GM13976 (cell line): ENCODE data around the gene EDC3.
A peak's percentile ranks its signal among the peaks of the same experiment; 100 is the strongest.

Source experiments
- DNase-seq: peaks from one replicate; pipeline ENCODE4 v3.0.0; 2012; ENCODE audit warnings: low spot score
- in situ Hi-C: fragments of 300-500 bp; cut with MboI; formaldehyde crosslinking; loops from one replicate; pipeline ENCODE4 v1.12.0; 2022; ENCODE audit warnings: low sequenced_read_pairs, mixed read lengths, inconsistent platforms; ENCODE audit not compliant: unreplicated experiment
- TF ChIP-seq, protein P1 (sequence below): IDR thresholded peaks from 2 replicates; pipeline ENCODE4 v1.5.1; 2012; ENCODE audit warnings: borderline replicate concordance, mild to moderate bottlenecking; ENCODE audit not compliant: insufficient read depth; ENCODE audit errors: extremely low read depth, missing control alignments, control extremely low read depth

EDC3 gene

DNA sequence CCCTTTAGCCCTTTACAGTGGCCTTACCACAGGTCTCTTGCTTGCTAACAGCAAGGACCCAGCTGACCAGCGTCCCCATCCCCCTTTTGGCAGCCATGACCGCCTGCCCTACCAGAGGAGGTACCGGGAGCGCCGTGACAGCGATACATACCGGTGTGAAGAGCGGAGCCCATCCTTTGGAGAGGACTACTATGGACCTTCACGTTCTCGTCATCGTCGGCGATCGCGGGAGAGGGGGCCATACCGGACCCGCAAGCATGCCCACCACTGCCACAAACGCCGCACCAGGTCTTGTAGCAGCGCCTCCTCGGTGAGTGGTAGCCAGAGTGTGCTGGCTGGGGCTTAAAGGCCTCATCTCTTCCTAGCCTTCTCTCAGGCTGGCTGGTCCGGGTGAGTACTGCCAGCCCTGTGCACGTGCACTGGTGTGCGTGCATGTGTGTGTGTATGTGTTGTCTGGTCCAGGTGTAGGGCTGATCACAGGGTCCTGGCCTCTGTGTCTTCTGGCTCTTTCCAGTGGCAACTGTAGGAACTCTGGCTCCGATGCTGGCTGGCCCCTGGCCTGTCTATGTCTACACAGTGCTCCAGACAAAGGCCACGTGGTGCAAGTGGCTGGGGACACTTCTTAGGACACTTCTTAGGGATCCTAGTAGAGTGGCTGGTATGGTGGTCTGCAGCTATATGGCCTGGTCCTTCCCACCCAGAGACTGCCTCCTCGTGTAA lies 75.7 kb downstream of the EDC3 start:
- DNase-seq = no peak
- TF ChIP-seq, protein P1, sequence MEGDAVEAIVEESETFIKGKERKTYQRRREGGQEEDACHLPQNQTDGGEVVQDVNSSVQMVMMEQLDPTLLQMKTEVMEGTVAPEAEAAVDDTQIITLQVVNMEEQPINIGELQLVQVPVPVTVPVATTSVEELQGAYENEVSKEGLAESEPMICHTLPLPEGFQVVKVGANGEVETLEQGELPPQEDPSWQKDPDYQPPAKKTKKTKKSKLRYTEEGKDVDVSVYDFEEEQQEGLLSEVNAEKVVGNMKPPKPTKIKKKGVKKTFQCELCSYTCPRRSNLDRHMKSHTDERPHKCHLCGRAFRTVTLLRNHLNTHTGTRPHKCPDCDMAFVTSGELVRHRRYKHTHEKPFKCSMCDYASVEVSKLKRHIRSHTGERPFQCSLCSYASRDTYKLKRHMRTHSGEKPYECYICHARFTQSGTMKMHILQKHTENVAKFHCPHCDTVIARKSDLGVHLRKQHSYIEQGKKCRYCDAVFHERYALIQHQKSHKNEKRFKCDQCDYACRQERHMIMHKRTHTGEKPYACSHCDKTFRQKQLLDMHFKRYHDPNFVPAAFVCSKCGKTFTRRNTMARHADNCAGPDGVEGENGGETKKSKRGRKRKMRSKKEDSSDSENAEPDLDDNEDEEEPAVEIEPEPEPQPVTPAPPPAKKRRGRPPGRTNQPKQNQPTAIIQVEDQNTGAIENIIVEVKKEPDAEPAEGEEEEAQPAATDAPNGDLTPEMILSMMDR = no peak
- in situ Hi-C loops = loop anchor here (5.0 kb wide), 1 partner anchor 243 kb away; no protein-coding TSS in a partner anchor

DNA sequence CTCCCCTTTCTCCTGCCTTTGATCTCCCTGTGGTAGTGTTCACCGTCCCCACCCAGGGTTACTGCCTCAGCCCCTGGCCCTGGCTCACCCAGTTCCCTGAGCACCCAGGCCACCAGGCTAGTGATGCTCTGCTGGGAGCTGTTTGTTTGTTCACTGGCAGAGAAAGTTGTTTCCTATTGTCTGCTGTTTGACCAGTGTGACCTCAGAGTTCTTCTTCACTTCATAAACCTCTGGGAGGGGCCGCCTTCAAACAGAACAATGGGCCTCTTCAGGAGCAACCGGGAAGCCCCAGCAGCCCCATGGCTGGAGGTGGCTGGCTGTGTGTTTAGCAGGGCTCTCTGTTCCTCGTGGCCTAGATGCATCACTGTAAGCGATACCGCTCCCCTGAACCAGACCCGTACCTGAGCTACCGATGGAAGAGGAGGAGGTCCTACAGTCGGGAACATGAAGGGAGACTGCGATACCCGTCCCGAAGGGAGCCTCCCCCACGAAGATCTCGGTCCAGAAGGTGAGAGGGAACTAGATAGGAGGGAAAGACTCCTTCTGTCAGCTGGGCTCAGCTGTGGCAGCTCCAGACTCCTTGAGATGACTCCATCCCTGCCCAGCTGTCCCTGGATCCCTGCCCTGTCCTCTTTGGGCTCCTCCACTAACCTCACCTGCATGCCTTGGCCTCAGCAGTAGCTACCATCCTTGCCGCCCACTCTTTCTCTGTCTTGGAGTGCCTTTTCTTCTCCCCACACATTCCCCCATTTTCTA lies 76.8 kb downstream of the EDC3 start:
- no peak for DNase-seq
- TF ChIP-seq, protein P1 = no peak
- in situ Hi-C loops = no loop called here

DNA sequence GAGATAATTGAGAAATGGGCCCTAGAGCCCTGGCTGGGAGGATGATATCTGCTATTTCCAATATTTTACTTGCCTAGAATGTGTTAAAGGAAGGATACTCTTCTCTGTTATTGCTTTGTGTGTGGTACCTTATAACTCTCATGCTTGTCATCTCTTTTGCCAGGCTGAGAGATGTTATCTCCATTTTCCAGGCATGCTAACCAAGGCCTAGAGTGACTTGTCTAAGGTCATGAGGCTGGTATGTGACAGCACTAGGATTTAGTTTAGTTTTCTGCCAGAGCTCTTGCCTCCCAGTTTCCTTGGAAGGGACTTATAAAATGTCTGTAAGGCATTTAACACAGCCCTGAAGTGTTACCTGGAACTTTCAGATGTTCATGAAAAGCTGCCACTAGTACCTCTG lies 78.8 kb downstream of the EDC3 start:
- TF ChIP-seq, protein P1 = no peak
- in situ Hi-C loops = no loop called here
- no peak for DNase-seq

DNA sequence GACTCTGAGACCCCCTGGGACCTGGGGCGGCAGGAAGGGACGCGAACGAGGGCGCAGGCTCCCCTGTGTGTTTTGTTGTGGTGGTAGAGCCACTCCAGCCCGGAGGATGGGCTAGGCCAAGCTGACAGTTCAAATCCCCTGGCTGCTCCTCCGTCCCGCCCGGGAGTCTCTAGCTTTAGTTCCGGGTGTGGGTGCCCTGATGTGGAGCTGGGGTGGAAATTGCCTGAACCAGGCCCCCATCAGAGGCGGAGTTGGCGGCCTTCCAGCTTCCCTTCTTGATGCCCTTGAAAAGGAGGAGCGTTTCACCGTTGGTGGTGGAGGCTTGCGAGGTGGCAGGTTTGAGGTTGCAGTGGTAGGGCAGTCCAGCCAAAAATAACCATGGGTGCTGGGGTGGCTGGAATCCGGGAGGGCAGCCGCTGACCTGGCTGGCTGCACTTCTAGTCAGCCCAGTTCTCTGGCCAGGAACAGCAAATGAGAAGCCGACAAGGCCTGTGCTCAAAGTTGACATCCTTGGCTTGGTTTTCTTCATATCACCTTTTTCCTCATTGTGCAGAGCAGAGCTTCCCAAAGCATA lies 79.4 kb downstream of the EDC3 start:
- TF ChIP-seq, protein P1 = no peak
- in situ Hi-C loops = no loop called here
- peak; percentile 60 for DNase-seq

DNA sequence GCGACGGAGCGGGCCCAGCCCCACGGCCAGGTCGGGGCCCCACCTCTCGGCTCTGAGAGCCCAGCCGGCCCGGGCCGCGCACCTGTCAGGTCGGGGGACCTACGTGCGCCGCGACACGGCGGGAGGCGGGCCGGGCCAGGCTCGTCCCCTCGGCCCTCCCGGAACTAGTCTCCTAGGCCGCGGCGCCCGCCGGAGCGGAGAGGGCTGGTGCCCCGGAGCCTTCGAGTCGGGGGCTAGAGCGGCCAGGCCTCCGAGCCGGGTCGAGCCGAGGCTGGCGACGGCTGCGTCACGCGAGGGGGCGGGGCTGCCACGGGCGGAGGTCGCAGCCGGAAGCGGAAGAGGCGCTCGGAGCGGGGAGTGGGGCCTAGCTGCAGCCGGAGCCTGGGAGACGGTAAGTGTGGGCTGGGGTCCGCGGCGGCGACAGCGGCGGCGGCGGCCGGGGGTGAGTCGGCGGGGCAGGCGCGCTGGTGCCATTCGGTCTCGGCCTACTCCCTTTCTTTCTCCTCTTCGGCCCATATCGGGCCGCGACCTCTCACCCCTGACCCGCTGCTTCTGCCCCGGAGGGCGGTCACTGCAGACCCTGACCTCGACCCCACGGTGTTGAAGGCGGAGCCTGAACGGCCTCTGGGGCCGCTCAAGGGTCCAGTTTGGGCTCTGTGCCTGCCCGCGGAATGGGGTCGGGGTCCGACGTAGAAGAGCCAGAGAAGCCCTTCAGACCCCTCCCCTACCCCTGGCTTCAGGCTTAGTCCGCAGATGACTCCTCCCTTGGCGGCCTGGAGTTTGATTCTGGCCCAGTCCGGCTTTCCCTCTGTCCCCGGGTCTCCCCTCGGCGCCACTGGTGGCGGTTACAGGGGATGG lies 80.1 kb downstream of the EDC3 start, which contains the start of gene CLK3:
Gene CLK3 (plus strand): TSS at position 329 of the 858 bp plus-strand sequence. CDS start 3,361 bp downstream, outside the sequence.
- peak; percentile 99 for DNase-seq
- in situ Hi-C loops = no loop called here
- TF ChIP-seq, protein P1 = no peak
